Anterior cingulate cortex (tissue), 58 donors: Measurements from ENCODE around the gene ZNF561.
"Not testable (repeated sequence)": the region's sequence is repeated elsewhere in the genome, so short reads cannot be mapped to it uniquely, and the experiment has no call there.

Source experiments
- DNase-seq, 58 donors: peaks; one replicate each; lab custom pipeline; 2025; lab: John Stamatoyannopoulos, UW

Gene ZNF561

GRCh38 chr19:9582081-9582725 is 38.8 kb downstream of the ZNF561 start:
- DNase-seq: not testable (repeated sequence)

GRCh38 chr19:9580728-9581127 is 40.3 kb downstream of the ZNF561 start:
- no peak for DNase-seq

DNA sequence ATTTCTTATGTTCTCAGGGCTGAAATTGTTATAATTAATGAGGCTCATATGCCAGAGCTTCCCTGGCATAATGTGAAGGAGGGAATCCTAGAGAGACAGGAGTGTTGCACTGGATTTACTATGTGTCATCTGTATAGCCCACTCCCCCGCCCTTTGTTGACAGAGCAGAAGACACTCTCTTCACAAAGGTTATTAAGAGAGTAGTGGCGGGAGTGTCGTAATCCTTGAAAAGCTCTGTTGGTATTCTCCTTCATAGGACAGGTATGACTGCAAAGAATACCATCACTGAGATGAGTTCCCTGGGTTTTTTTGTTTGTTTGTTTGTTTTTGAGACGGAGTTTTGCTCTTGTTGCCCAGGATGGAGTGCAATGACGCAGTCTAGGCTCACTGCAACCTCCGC is 50.8 kb downstream of the ZNF561 start:
- DNase-seq: no peak

DNA sequence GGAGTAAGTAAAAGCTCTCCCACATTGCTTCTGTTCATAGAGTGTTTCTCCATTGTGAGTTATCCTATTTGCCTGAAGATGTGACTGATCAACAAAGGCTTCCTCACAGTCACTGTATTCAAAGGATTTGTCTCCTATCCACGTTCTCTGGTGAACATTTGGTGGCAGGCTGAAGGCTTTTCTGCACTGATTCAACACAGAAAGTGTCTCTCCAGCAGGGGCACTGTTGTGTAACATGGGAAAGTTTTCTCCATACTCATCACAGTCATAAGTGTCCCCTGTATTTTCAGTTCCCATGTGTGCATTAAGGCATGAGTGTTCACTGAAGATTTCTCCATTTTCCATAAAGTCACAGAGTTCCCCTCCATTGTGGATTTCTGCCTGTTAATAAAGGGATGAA is 54.3 kb downstream of the ZNF561 start:
- no peak for DNase-seq

DNA sequence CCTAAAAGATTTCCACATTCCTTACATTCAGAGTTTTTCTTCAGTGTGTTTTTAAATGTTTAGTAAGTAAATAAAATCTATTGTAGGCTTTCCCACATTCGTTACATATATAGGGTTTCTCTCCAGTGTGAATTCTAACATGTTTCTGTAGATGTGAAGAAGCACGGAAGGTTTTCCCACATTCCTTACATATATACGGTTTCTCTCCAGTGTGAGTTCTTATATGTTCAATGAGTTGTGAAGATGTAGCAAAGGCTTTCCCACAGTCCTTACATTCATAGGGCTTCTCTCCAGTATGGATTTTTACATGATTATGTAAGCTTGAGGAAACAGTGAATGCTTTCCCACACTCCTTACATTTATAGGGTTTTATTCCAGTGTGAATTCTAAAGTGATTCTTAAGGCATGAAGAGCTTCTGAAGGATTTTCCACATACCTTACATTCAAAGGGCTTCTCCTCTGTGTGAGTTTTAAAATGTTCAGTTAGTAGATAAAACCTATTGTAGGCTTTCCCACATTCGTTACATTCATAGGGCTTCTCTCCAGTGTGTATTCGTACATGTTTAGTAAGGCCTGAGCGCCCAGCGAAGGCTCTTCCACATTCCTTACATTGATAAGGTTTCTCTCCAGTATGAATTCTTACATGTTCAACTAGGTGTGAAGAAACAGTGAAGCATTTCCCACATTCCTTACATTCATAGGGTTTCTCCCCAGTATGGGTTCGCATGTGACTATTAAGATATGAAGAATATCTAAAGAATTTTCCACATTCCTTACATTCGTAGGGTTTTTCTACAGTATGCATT is 54.9 kb downstream of the ZNF561 start:
- DNase-seq: no peak
